Measurements from ENCODE around the gene ABCB11. TPM values are rescaled to one million over a fixed set of nuclear protein-coding genes. Genes with fewer than 3 reads are reported as not detected.

The ABCB11 gene
- total RNA-seq, 3 donors from 2014 or later: under 0.01 to 18.4 (median 0.66) TPM

DNA sequence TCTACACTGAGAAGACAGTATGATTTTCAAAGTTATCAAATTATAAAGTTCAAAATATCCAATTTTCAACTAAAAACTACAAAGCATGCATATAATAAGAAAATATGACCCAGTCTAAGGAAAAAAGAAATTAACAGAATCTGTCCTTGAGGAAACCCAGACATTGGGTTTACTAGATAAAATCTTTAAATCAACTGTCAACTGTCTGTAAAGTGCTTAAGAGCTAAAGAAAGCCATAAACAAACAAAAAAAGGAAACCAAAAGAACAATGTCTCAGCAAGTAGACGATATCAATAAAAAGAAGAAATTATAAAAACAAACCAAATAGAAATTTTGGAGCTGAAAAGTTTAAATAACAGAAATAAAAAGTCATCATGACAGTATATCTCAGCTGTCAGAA, 10.5 kb upstream of the ABCB11 start:
- H3K4me1 ChIP-seq: no peaks in the 10 kb centered on the region
- intact Hi-C loops (cut with DNase I; ENCODE audit: low total_unique reads): no loop called here
- DNase-seq (ENCODE audit: low spot score in 2 of 2): no peak
- TF ChIP-seq, protein P1, sequence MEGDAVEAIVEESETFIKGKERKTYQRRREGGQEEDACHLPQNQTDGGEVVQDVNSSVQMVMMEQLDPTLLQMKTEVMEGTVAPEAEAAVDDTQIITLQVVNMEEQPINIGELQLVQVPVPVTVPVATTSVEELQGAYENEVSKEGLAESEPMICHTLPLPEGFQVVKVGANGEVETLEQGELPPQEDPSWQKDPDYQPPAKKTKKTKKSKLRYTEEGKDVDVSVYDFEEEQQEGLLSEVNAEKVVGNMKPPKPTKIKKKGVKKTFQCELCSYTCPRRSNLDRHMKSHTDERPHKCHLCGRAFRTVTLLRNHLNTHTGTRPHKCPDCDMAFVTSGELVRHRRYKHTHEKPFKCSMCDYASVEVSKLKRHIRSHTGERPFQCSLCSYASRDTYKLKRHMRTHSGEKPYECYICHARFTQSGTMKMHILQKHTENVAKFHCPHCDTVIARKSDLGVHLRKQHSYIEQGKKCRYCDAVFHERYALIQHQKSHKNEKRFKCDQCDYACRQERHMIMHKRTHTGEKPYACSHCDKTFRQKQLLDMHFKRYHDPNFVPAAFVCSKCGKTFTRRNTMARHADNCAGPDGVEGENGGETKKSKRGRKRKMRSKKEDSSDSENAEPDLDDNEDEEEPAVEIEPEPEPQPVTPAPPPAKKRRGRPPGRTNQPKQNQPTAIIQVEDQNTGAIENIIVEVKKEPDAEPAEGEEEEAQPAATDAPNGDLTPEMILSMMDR (IDR thresholded peaks at IDR 0.05): no peak
- TF ChIP-seq POLR2AphosphoS5 (IDR thresholded peaks at IDR 0.05) (no peak), POLR2A (IDR thresholded peaks at IDR 0.05) (no peak)
- no peaks in the 10 kb centered on the region for H3K36me3 ChIP-seq
- peaks cover 4 to 11% of the 10 kb centered on the region in 2 donors for H3K9me3 ChIP-seq
- H3K4me3 ChIP-seq: no peak overlapping the region
- H3K27me3 ChIP-seq: no peaks in the 10 kb centered on the region
- H3K27ac ChIP-seq: no peak overlapping the region

DNA sequence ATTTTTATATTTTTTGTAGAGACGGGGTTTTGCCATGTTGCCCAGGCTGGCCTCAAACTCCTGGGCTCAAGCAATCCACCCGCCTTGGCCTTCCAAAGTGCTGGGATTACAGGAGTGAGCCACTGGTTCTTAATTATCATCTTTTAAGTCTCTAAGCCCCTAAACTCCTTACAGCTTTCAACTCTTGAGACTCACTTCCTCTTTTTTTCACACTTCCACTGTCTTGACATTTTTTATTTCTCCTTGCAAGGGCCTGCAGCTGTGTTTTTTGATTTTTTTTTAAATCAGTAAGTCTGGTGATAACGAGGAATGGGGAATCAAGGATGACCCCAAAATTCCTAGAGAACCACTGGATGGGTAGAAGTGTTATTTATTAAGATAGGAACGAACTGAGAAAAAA, 8.6 kb upstream of the ABCB11 start:
- TF ChIP-seq, protein P1 (IDR thresholded peaks at IDR 0.05): no peak
- TF ChIP-seq POLR2A (IDR thresholded peaks at IDR 0.05) (no peak), POLR2AphosphoS5 (IDR thresholded peaks at IDR 0.05) (no peak)
- Histone ChIP-seq H3K4me1 (no peaks in the 10 kb centered on the region), H3K36me3 (no peaks in the 10 kb centered on the region), H3K4me3 (no peak overlapping the region), H3K27ac (no peak overlapping the region), H3K9me3 (peaks cover 4 to 11% of the 10 kb centered on the region in 2 donors), H3K27me3 (no peaks in the 10 kb centered on the region)
- intact Hi-C loops (cut with DNase I; ENCODE audit: low total_unique reads): no loop called here
- no peak for DNase-seq (ENCODE audit: low spot score in 2 of 2)

DNA sequence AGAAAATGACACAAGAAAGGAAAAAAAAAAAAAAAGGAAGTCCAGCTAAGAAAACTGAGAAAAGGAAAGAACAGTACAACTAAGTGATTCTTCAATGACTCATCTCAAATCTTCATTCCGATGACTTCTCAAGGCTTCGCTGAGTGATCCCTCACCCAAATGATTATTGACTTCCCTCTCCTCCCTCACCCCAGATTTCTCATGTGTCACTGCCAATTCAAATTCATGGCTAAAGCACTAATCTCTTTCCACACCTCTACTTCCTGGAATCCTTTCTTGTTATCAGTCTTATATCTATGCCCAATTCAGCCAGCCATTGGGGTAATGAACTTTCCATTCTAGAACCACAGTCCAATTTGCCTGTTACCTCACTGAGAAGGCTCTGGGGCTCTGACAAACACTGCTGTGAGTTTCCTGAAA, 7.2 kb upstream of the ABCB11 start:
- H3K36me3 ChIP-seq: no peaks in the 10 kb centered on the region
- H3K4me1 ChIP-seq: no peaks in the 10 kb centered on the region
- intact Hi-C loops (cut with DNase I; ENCODE audit: low total_unique reads): no loop called here
- peaks cover 4 to 9% of the 10 kb centered on the region in 2 donors for H3K9me3 ChIP-seq
- H3K27me3 ChIP-seq: no peaks in the 10 kb centered on the region
- no peak overlapping the region for H3K27ac ChIP-seq
- no peak overlapping the region for H3K4me3 ChIP-seq
- no peak for DNase-seq (ENCODE audit: low spot score in 2 of 2)
- TF ChIP-seq, protein P1 (IDR thresholded peaks at IDR 0.05): no peak
- no peak for TF ChIP-seq POLR2AphosphoS5 (IDR thresholded peaks at IDR 0.05)
- TF ChIP-seq POLR2A (IDR thresholded peaks at IDR 0.05): no peak

DNA sequence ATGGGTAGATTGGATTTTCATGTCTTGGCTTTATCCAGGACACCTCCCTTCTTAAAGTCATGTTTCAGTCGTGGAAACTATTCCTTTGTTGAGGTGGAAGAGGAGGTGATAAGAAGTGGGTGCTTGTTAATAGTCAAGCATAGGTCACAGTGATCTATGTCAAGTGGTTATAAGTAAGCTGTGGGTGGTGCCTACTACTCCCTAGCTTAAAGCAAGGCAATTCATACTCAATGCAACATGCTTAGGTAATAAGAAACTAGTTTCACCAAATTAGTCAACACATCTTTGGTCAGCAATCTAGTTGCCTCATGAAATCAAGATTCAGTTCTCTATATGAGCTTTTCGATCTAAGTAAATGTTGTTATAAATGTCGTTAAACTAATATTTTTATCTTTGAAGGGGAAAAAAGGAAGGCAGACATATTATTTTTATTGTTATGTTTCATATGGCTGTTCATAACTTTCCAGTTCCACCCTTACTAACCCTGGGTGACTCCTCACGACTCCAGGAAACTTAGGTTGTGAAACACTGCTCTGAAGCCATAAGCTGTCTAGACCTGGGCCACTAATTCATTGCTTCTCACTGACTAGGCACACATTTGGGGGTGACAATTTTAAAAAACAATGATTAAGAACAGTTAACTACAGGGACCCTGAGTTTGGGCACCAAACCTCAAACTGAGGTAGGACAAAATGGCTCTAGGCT, 5.8 kb upstream of the ABCB11 start:
- no peaks in the 10 kb centered on the region for H3K27me3 ChIP-seq
- TF ChIP-seq POLR2A (IDR thresholded peaks at IDR 0.05) (no peak), POLR2AphosphoS5 (IDR thresholded peaks at IDR 0.05) (no peak)
- TF ChIP-seq, protein P1 (IDR thresholded peaks at IDR 0.05): no peak
- no peak overlapping the region for H3K27ac ChIP-seq
- no peaks in the 10 kb centered on the region for H3K9me3 ChIP-seq
- H3K4me3 ChIP-seq: no peak overlapping the region
- no peak for DNase-seq (ENCODE audit: low spot score in 2 of 2)
- intact Hi-C loops (cut with DNase I; ENCODE audit: low total_unique reads): no loop called here
- no peaks in the 10 kb centered on the region for H3K4me1 ChIP-seq
- H3K36me3 ChIP-seq: no peaks in the 10 kb centered on the region

DNA sequence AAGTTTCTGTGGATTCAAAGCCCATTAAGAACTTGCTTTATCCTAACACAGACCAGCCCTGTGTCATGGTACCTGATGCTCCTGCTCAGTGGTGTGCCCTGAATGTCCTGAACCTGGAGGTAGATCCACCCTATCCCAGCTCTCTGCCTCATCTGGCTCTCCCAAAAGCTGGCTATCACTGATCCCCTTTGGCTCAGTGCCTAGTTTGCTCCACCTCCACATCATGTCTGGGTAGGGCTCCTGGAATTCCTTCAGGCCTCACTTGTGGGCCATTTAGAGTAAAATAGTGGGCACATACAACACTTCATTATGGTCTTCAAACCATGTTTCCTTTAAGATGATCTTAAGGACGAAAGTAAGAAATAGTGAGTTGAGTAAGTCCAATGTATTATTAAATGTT, 4.8 kb upstream of the ABCB11 start:
- Histone ChIP-seq H3K27me3 (no peaks in the 10 kb centered on the region), H3K4me1 (no peaks in the 10 kb centered on the region), H3K36me3 (no peaks in the 10 kb centered on the region), H3K4me3 (no peak overlapping the region), H3K9me3 (no peaks in the 10 kb centered on the region), H3K27ac (no peak overlapping the region)
- intact Hi-C loops (cut with DNase I; ENCODE audit: low total_unique reads): no loop called here
- DNase-seq (ENCODE audit: low spot score in 2 of 2): no peak
- TF ChIP-seq, protein P1 (IDR thresholded peaks at IDR 0.05): no peak
- TF ChIP-seq POLR2A (IDR thresholded peaks at IDR 0.05) (no peak), POLR2AphosphoS5 (IDR thresholded peaks at IDR 0.05) (no peak)

Measured in breast epithelium (tissue), 4 donors.